BJ (cell line): ENCODE results near the gene RPRML. TPM values are rescaled to one million over a fixed set of nuclear protein-coding genes. Genes with fewer than 3 reads are reported as not detected.

Experiments
- CTCF ChIA-PET: fragments of 350-600 bp; formaldehyde crosslinking; extraction: SDS; loops from one replicate; lab custom pipeline; 2021; ENCODE audit warnings: antibody characterized with exemption, inconsistent platforms; lab: Yijun Ruan, JAX
- POLR2A ChIA-PET: fragments of 300-600 bp; sonication (Branson Sonifier 250); formaldehyde crosslinking; extraction: SDS; loops from one replicate; lab custom pipeline; 2021; ENCODE audit warnings: antibody characterized with exemption; lab: Charles Lee
- DNase-seq: peaks from one replicate; pipeline ENCODE4 v3.0.0-alpha.2; 2011; ENCODE audit warnings: low read depth
- H3K27me3 ChIP-seq: 2 replicates; pipeline ENCODE4 v1.6.0; 2011; ENCODE audit warnings: low read length; ENCODE audit not compliant: control insufficient read depth, insufficient read depth
- H3K36me3 ChIP-seq: 2 replicates; pipeline ENCODE4 v1.5.1; 2011; ENCODE audit warnings: low read length; ENCODE audit not compliant: control insufficient read depth, insufficient read depth
- H3K4me3 ChIP-seq: 2 replicates; pipeline ENCODE4 v1.5.1; 2011; ENCODE audit warnings: low read depth, mild to moderate bottlenecking, control low read depth, low read length
- CTCF ChIP-seq: IDR thresholded peaks from 2 replicates; pipeline ENCODE4 v1.5.1; 2011; ENCODE audit warnings: low read depth, mild to moderate bottlenecking, control low read depth, inconsistent platforms, low read length, moderate library complexity; ENCODE audit not compliant: insufficient read depth
- polyA plus RNA-seq: library from polyadenylated mRNA; depleted of rRNA; stranded (reverse); fragments of >200 nt; gene quantifications from 2 replicates; pipeline ENCODE4 v1.2.3, GENCODE V29; 2011

Gene RPRML
- polyA plus RNA-seq, 1 experiment: not detected

GRCh38 chr17:46942441-46943217 is 36.4 kb downstream of the RPRML start:
- H3K36me3 ChIP-seq: peaks cover 15% of the 10 kb centered on the region
- peak; percentile 97 for TF ChIP-seq CTCF
- POLR2A ChIA-PET: interaction anchor here (1.0 kb wide), 1 partner anchor 9 kb away, joined by 5 read pairs; no protein-coding TSS in a partner anchor
- H3K27me3 ChIP-seq: no peaks in the 10 kb centered on the region
- H3K4me3 ChIP-seq: no peak overlapping the region
- DNase-seq: no peak
- CTCF ChIA-PET: interaction anchor here (0.8 to 8.1 kb wide), 27 partner anchors 9 to 373 kb away, joined by 3 to 146 read pairs (median 8); partner anchors contain the start of gene WNT9B

GRCh38 chr17:46940692-46941404 is 38.2 kb downstream of the RPRML start:
- CTCF ChIA-PET: interaction anchor here (0.6 to 8.1 kb wide), 20 partner anchors 9 to 128 kb away, joined by 3 to 146 read pairs (median 12); no protein-coding TSS in a partner anchor
- Histone ChIP-seq H3K27me3 (no peaks in the 10 kb centered on the region), H3K4me3 (no peak overlapping the region), H3K36me3 (peaks cover 18% of the 10 kb centered on the region)
- TF ChIP-seq CTCF: peak; percentile 94
- POLR2A ChIA-PET: no interaction called here
- DNase-seq: no peak

GRCh38 chr17:46935658-46936266 is 43.3 kb downstream of the RPRML start:
- H3K27me3 ChIP-seq: no peaks in the 10 kb centered on the region
- H3K4me3 ChIP-seq: no peak overlapping the region
- DNase-seq: no peak
- TF ChIP-seq CTCF: no peak
- H3K36me3 ChIP-seq: peaks cover 36% of the 10 kb centered on the region
- ChIA-PET POLR2A (no interaction called here), CTCF (interaction anchor here (1.9 kb wide), 1 partner anchor 94 kb away, joined by 4 read pairs; no protein-coding TSS in a partner anchor)

- Histone ChIP-seq H3K27me3 (no peaks in the 10 kb centered on the region), H3K36me3 (peaks cover 24% of the 10 kb centered on the region), H3K4me3 (no peak overlapping the region)
- DNase-seq: no peak
- POLR2A ChIA-PET: no interaction called here
- no peak for TF ChIP-seq CTCF
- CTCF ChIA-PET: no interaction called here
These were observed 47.5 kb downstream of the RPRML start for GRCh38 chr17:46931596-46931995.

- TF ChIP-seq CTCF: no peak
- ChIA-PET CTCF (interaction anchor here (0.9 to 2.5 kb wide), 3 partner anchors 12 to 88 kb away, joined by 4 to 15 read pairs (median 5); no protein-coding TSS in a partner anchor), POLR2A (no interaction called here)
- DNase-seq: no peak
- Histone ChIP-seq H3K4me3 (no peak overlapping the region), H3K36me3 (peaks cover 16% of the 10 kb centered on the region), H3K27me3 (no peaks in the 10 kb centered on the region)
These were observed 49.0 kb downstream of the RPRML start for GRCh38 chr17:46930051-46930450.
